Keratinocyte (primary cell): ENCODE measurements around the gene SLC25A36. TPM values are rescaled to one million over a fixed set of nuclear protein-coding genes. Genes with fewer than 3 reads are reported as not detected.
"Not testable (repeated sequence)": the region's sequence is repeated elsewhere in the genome, so short reads cannot be mapped to it uniquely, and the experiment has no call there.

Experiments
- DNase-seq: peaks from one replicate; pipeline ENCODE4 v3.0.0-alpha.2; 2011; ENCODE audit warnings: low read depth, missing footprints, low spot score
- FAIRE-seq: peaks from 2 replicates; lab custom pipeline; 2011; peaks lifted over from hg19 to GRCh38; lab: Jason Lieb, UNC
- H2AFZ ChIP-seq: 2 replicates; pipeline ENCODE4 v1.6.0; 2012; ENCODE audit warnings: low read length, control low read depth, inconsistent platforms; ENCODE audit not compliant: control insufficient read depth
- H3K27ac ChIP-seq: 2 replicates; pipeline ENCODE4 v1.5.1; 2011; ENCODE audit warnings: low read length; ENCODE audit not compliant: control insufficient read depth, insufficient read depth
- H3K27me3 ChIP-seq: 3 replicates; pipeline ENCODE4 v1.6.0; 2011; ENCODE audit warnings: low read length; ENCODE audit not compliant: control insufficient read depth, insufficient read depth; ENCODE audit errors: extremely low read depth
- H3K36me3 ChIP-seq, 2 experiments: 2 replicates in 1 of 2; 3 replicates in 1 of 2; pipeline ENCODE4 v1.5.1; 2011; ENCODE audit warnings: low read length in 2 of 2, mild to moderate bottlenecking in 1 of 2; ENCODE audit not compliant: control insufficient read depth in 2 of 2, insufficient read depth in 2 of 2; ENCODE audit errors: extremely low read depth in 1 of 2
- H3K4me1 ChIP-seq: 3 replicates; pipeline ENCODE4 v1.5.1; 2011; ENCODE audit warnings: low read length; ENCODE audit not compliant: control insufficient read depth, insufficient read depth; ENCODE audit errors: extremely low read depth
- H3K4me2 ChIP-seq: 3 replicates; pipeline ENCODE4 v1.6.0; 2011; ENCODE audit warnings: low read depth, low read length; ENCODE audit not compliant: control insufficient read depth, insufficient read depth; ENCODE audit errors: extremely low read depth
- H3K4me3 ChIP-seq, 3 experiments: fragments of 200-600 bp in 1 of 3; sonication (generic) in 1 of 3; 2 replicates in 2 of 3; 3 replicates in 1 of 3; pipeline ENCODE4 v1.5.1; 2011 to 2016; ENCODE audit warnings: low read length in 3 of 3, mild to moderate bottlenecking in 3 of 3, control low read depth in 2 of 3, inconsistent platforms in 1 of 3, low read depth in 1 of 3, mixed read lengths in 1 of 3, mixed run types in 1 of 3, moderate library complexity in 1 of 3; ENCODE audit not compliant: control insufficient read depth in 2 of 3, insufficient read depth in 2 of 3; ENCODE audit errors: extremely low read depth in 1 of 3
- H3K79me2 ChIP-seq: 2 replicates; pipeline ENCODE4 v1.6.0; 2012; ENCODE audit warnings: low read length; ENCODE audit not compliant: control insufficient read depth, insufficient read depth
- H3K9ac ChIP-seq: 3 replicates; pipeline ENCODE4 v1.6.0; 2011; ENCODE audit warnings: low read length; ENCODE audit not compliant: control insufficient read depth, insufficient read depth; ENCODE audit errors: extremely low read depth
- H3K9me1 ChIP-seq: 3 replicates; pipeline ENCODE4 v1.6.0; 2011; ENCODE audit warnings: low read length; ENCODE audit not compliant: control insufficient read depth, insufficient read depth; ENCODE audit errors: extremely low read depth
- H3K9me3 ChIP-seq: 2 replicates; pipeline ENCODE4 v1.5.1; 2012; ENCODE audit warnings: low read depth, low read length; ENCODE audit not compliant: control insufficient read depth
- H4K20me1 ChIP-seq: 3 replicates; pipeline ENCODE4 v1.6.0; 2011; ENCODE audit warnings: low read length; ENCODE audit not compliant: control insufficient read depth, insufficient read depth; ENCODE audit errors: extremely low read depth
- CTCF ChIP-seq, 3 experiments: IDR thresholded peaks in 1 of 3; conservative IDR thresholded peaks in 1 of 3; optimal IDR thresholded peaks in 1 of 3; 2 replicates in 2 of 3; 3 replicates in 1 of 3; pipeline versions ENCODE3 to v1.5.1; 2011; ENCODE audit warnings: low read length in 3 of 3, mild to moderate bottlenecking in 3 of 3, moderate library complexity in 2 of 3, control low read depth in 1 of 3, inconsistent platforms in 1 of 3; ENCODE audit not compliant: insufficient read depth in 2 of 3; ENCODE audit errors: extremely low read depth in 1 of 3
- EZH2 ChIP-seq: IDR thresholded peaks from one replicate; pipeline ENCODE4 v1.6.1; 2012; ENCODE audit warnings: inconsistent platforms, mild to moderate bottlenecking, low read length, moderate library complexity
- dilution Hi-C: fragments of 300-500 bp; cut with MboI; formaldehyde crosslinking; loops from one replicate; pipeline ENCODE4 v1.7.0; 2020; ENCODE audit warnings: low sequenced_read_pairs; ENCODE audit not compliant: extremely low pct_ligation_motif_present
- polyA plus RNA-seq, 5 experiments: library from polyadenylated mRNA; depleted of rRNA in 3 of 5; stranded (reverse) in 3 of 5; stranded (forward) in 1 of 5; unstranded in 1 of 5; fragments of >200 nt; gene quantifications; 1 replicate in 1 of 5; 2 replicates in 3 of 5; 3 replicates in 1 of 5; pipeline versions ENCODE4 v1.2.1 to v1.2.3, GENCODE V29; 2011 to 2012; ENCODE audit warnings: missing spikeins in 2 of 5, low read depth in 1 of 5, low replicate concordance in 1 of 5

SLC25A36 gene
- polyA plus RNA-seq, 1 donor (not counting 4 experiments of a cell fraction or from before 2014, with no cell fraction given) = 69.2 TPM

- H3K4me2 ChIP-seq = no peak overlapping the region
- DNase-seq (no peak), FAIRE-seq (no peak)
- H3K4me1 ChIP-seq = no peaks in the 10 kb centered on the region
- no peaks in the 10 kb centered on the region for H4K20me1 ChIP-seq
- H3K27ac ChIP-seq = no peak overlapping the region
- H3K79me2 ChIP-seq = no peaks in the 10 kb centered on the region
- H2AFZ ChIP-seq = no peak overlapping the region
- no peaks in the 10 kb centered on the region for H3K36me3 ChIP-seq
- TF ChIP-seq EZH2 = no peak
- no peak for TF ChIP-seq CTCF (optimal IDR thresholded peaks at IDR 0.05 in 1 of 3, IDR thresholded peaks at IDR 0.05 in 1 of 3, conservative IDR thresholded peaks at IDR 0.05 in 1 of 3; ENCODE audit: extremely low read depth in 1 of 3, insufficient read depth in 2 of 3, low read length in 3 of 3)
- H3K9ac ChIP-seq = no peak overlapping the region
- H3K9me3 ChIP-seq = no peaks in the 10 kb centered on the region
- H3K27me3 ChIP-seq = no peaks in the 10 kb centered on the region
- dilution Hi-C loops = no loop called here
- H3K9me1 ChIP-seq = no peaks in the 10 kb centered on the region
- H3K4me3 ChIP-seq = no peak overlapping the region
These were observed 73.8 kb downstream of the SLC25A36 start for GRCh38 chr3:141015481-141015880.

DNA sequence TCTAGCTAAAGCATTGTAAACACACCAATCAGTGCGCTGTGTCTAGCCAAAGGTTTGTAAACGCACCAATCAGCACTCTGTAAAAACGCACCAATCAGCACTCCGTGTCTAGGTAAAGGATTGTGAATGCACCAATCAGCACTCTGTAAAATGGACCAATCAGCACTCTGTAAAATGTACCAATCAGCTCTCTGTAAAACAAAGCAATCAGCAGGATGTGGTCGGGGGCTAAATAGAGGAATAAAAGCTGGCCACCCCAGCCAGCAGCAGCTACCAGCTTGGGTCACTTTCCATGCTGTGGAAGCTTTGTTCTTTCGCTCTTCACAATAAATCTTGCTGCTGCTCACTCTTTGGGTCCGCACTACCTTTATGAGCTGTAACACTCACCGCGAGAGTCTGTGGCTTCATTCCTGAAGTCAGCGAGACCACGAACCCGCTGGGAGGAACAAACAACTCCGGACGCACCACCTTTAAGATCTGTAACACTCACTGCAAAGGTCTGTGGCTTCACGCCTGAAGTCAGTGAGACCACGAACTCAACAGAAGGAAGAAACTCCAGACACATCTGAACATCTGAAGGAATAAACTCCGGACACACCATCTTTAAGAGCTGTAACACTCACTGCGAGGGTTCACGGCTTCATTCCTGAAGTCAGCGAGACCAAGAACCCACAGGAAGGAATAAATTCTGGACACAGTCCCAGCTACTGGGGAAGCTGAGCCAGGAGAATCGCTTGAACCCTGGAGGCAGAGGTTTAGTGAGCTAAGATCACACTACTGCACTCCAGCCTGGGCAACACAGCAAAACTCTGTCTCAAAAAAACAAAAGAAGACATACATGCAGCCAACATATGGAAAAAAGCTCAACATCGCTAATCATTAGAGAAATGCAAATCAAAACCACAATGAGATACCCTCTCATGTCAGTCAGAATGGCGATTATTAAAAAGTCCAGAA lies 76.0 kb downstream of the SLC25A36 start:
- H4K20me1 ChIP-seq, FAIRE-seq, H3K9me3 ChIP-seq, H3K4me2 ChIP-seq, H3K9ac ChIP-seq, H3K27me3 ChIP-seq, DNase-seq, H3K4me1 ChIP-seq, H3K9me1 ChIP-seq, H3K27ac ChIP-seq, H3K36me3 ChIP-seq, dilution Hi-C loops, H2AFZ ChIP-seq, H3K4me3 ChIP-seq, H3K79me2 ChIP-seq: not testable (repeated sequence)
